OCI-LY7 (cell line): ENCODE results near the gene IST1. TPM values are rescaled to one million over a fixed set of nuclear protein-coding genes. Genes with fewer than 3 reads are reported as not detected.

Experiments used
- BruUV-seq: library from RNA; stranded (reverse); fragments of 400-500 nt; replicated peaks from 2 replicates; lab custom pipeline; 2021; lab: Mats Ljungman, UMichigan
- CTCF ChIA-PET: fragments of 300-600 bp; sonication (Branson Sonifier 250); formaldehyde crosslinking; loops from one replicate; lab custom pipeline; 2022; ENCODE audit warnings: antibody characterized with exemption; ENCODE audit not compliant: unreplicated experiment; lab: Charles Lee
- POLR2A ChIA-PET: fragments of 300-600 bp; sonication (Branson Sonifier 250); formaldehyde crosslinking; loops from one replicate; lab custom pipeline; 2022; ENCODE audit warnings: antibody characterized with exemption; lab: Charles Lee
- DNase-seq: peaks from one replicate; pipeline ENCODE4 v3.0.0-alpha.2; 2015; ENCODE audit warnings: low spot score
- H2AFZ ChIP-seq: fragments of 200-600 bp; sonication (generic), shearing (Covaris generic); 2 replicates; pipeline ENCODE4 v1.6.1; 2014; ENCODE audit warnings: mild to moderate bottlenecking, antibody characterized with exemption, low read length, moderate library complexity
- H3K27ac ChIP-seq: fragments of 200-600 bp; sonication (generic); 2 replicates; pipeline ENCODE4 v1.5.1; 2014; ENCODE audit warnings: mixed run types, low read depth, mild to moderate bottlenecking, moderate library complexity, low read length, inconsistent platforms; ENCODE audit not compliant: poor library complexity, severe bottlenecking
- H3K36me3 ChIP-seq: fragments of 200-600 bp; sonication (generic); 2 replicates; pipeline ENCODE4 v1.6.1; 2014; ENCODE audit warnings: mild to moderate bottlenecking, antibody characterized with exemption, low read length, moderate library complexity, mixed read lengths; ENCODE audit not compliant: insufficient read depth
- H3K4me1 ChIP-seq: fragments of 200-600 bp; sonication (generic); 2 replicates; pipeline ENCODE4 v1.5.1; 2014; ENCODE audit warnings: mild to moderate bottlenecking, low read length; ENCODE audit not compliant: insufficient read depth, poor library complexity, severe bottlenecking
- H3K4me2 ChIP-seq: fragments of 200-600 bp; sonication (generic); 2 replicates; pipeline ENCODE4 v1.6.1; 2014; ENCODE audit warnings: mild to moderate bottlenecking, low read length
- H3K4me3 ChIP-seq: fragments of 200-600 bp; sonication (generic); 2 replicates; pipeline ENCODE4 v1.5.1; 2014; ENCODE audit warnings: mild to moderate bottlenecking, low read depth, low read length; ENCODE audit not compliant: poor library complexity, severe bottlenecking
- H3K79me2 ChIP-seq: fragments of 200-600 bp; sonication (generic); 2 replicates; pipeline ENCODE4 v1.6.1; 2016; ENCODE audit warnings: low read depth, mild to moderate bottlenecking, low read length, moderate library complexity, mixed read lengths; ENCODE audit not compliant: insufficient read depth
- H3K9me2 ChIP-seq: fragments of 200-600 bp; sonication (generic); 2 replicates; pipeline ENCODE4 v1.6.1; 2016; ENCODE audit warnings: mild to moderate bottlenecking, low read length, mixed read lengths; ENCODE audit not compliant: insufficient read depth
- H3K9me3 ChIP-seq: fragments of 200-600 bp; sonication (generic); 2 replicates; pipeline ENCODE4 v1.6.1; 2014; ENCODE audit warnings: mild to moderate bottlenecking, mixed run types, low read length, mixed read lengths
- H4K20me1 ChIP-seq: fragments of 200-600 bp; sonication (generic); 2 replicates; pipeline ENCODE4 v1.6.1; 2014; ENCODE audit warnings: mild to moderate bottlenecking, antibody characterized with exemption, low read length, moderate library complexity, mixed read lengths; ENCODE audit not compliant: insufficient read depth
- EZH2phosphoT487 ChIP-seq: fragments of 200-600 bp; sonication (generic); IDR thresholded peaks from 2 replicates; pipeline ENCODE4 v1.6.1; 2018; ENCODE audit warnings: low read depth, borderline replicate concordance, mild to moderate bottlenecking, mixed run types, antibody characterized with exemption, low read length, moderate library complexity, mixed read lengths
- intact Hi-C: fragments of 100-400 bp; cut with micrococcal nuclease; formaldehyde crosslinking; loops from one replicate; pipeline ENCODE4 v1.10.0; 2022; ENCODE audit not compliant: unreplicated experiment
- total RNA-seq, 2 experiments: library from RNA; depleted of rRNA in 1 of 2; stranded (reverse); fragments of >200 nt in 1 of 2; shearing (Covaris generic) in 1 of 2; gene quantifications; 2 replicates each; pipeline ENCODE4 v1.2.3, GENCODE V29; 2014 to 2022
- TF ChIP-seq, protein P1 (sequence below): fragments of 200-600 bp; sonication (generic); conservative IDR thresholded peaks from 2 replicates; pipeline ENCODE4 v1.5.1; 2014; ENCODE audit warnings: mild to moderate bottlenecking, antibody characterized with exemption, low read length, moderate library complexity, mixed read lengths

IST1 gene
- total RNA-seq, 2 experiments from 2014 or later: 147 to 200 TPM

DNA sequence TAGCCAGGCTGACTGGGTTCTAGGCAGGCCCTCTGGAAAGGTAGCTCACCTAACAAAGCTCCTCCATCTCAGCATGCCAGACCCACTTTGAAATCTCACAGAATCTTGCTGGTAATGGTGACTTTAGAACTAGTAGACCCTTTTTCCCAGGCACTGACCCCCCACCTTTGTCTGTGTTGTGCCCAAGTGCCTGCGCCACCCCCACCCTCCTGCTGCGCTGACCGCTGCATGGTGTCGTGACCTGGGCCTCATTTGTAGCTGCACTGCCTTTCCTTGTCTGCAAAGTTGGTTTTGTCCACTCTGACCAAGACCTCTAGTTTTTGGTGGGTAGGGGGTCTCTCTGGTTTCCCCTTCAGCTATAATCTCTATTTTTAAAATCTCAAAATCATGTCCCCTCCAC is 42.8 kb upstream of the IST1 start:
- intact Hi-C loops: loop anchor here (2.0 kb wide), 1 partner anchor 108 kb away; no protein-coding TSS in a partner anchor
- no TSS peak for BruUV-seq
- TF ChIP-seq, protein P1, sequence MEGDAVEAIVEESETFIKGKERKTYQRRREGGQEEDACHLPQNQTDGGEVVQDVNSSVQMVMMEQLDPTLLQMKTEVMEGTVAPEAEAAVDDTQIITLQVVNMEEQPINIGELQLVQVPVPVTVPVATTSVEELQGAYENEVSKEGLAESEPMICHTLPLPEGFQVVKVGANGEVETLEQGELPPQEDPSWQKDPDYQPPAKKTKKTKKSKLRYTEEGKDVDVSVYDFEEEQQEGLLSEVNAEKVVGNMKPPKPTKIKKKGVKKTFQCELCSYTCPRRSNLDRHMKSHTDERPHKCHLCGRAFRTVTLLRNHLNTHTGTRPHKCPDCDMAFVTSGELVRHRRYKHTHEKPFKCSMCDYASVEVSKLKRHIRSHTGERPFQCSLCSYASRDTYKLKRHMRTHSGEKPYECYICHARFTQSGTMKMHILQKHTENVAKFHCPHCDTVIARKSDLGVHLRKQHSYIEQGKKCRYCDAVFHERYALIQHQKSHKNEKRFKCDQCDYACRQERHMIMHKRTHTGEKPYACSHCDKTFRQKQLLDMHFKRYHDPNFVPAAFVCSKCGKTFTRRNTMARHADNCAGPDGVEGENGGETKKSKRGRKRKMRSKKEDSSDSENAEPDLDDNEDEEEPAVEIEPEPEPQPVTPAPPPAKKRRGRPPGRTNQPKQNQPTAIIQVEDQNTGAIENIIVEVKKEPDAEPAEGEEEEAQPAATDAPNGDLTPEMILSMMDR: no peak
- Histone ChIP-seq H3K79me2 (peaks cover 9% of the 10 kb centered on the region; the same call in 1 of the 2 replicates), H2AFZ (no peak overlapping the region), H3K4me2 (peak overlapping the region; percentile 62), H4K20me1 (peaks cover 28% of the 10 kb centered on the region), H3K27ac (no peak overlapping the region), H3K9me3 (no peaks in the 10 kb centered on the region), H3K36me3 (peaks cover 66% of the 10 kb centered on the region), H3K4me3 (no peak overlapping the region), H3K9me2 (no peaks in the 10 kb centered on the region), H3K4me1 (peaks cover 37% of the 10 kb centered on the region)
- DNase-seq: no peak
- ChIA-PET POLR2A (interaction anchor here (0.5 to 2.7 kb wide), 4 partner anchors 10 to 35 kb away, joined by 3 to 12 read pairs (median 4); no protein-coding TSS in a partner anchor), CTCF (no interaction called here)

DNA sequence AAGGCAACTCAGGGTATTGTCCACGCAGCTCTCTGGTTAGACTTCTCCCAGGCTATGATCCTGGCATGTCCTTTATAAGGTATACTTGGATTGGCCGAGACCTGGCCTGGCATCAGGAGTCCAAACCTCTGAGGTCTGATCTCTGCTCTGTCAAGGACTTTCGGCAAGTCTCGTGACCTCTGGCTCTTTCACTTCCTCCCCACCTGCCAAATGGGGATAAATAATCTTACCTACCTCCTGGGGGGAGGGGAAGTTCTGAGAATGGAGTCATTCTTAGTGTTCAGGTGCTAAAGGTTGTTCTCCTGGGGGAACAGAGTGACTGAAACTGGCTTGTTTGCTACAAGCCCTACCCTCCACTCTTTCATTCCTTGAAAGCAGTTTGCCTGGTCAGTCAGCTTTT is 41.9 kb upstream of the IST1 start:
- H3K36me3 ChIP-seq: peaks cover 66% of the 10 kb centered on the region
- H3K4me2 ChIP-seq: peak overlapping the region; percentile 62
- no peak overlapping the region for H2AFZ ChIP-seq
- DNase-seq: peak; percentile 87
- peak overlapping the region; percentile 38 for H3K4me3 ChIP-seq
- H3K79me2 ChIP-seq: peaks cover 7% of the 10 kb centered on the region; the same call in 1 of the 2 replicates
- no peaks in the 10 kb centered on the region for H3K9me3 ChIP-seq
- H3K27ac ChIP-seq: no peak overlapping the region
- peaks cover 37% of the 10 kb centered on the region for H3K4me1 ChIP-seq
- ChIA-PET CTCF (no interaction called here), POLR2A (interaction anchor here (0.5 to 2.7 kb wide), 4 partner anchors 10 to 36 kb away, joined by 3 to 12 read pairs (median 4); no protein-coding TSS in a partner anchor)
- intact Hi-C loops: loop anchor here (2.0 kb wide), 1 partner anchor 107 kb away; no protein-coding TSS in a partner anchor
- peaks cover 28% of the 10 kb centered on the region for H4K20me1 ChIP-seq
- no peaks in the 10 kb centered on the region for H3K9me2 ChIP-seq
- TF ChIP-seq, protein P1: no peak
- TF ChIP-seq EZH2phosphoT487: no peak
- BruUV-seq: no TSS peak

DNA sequence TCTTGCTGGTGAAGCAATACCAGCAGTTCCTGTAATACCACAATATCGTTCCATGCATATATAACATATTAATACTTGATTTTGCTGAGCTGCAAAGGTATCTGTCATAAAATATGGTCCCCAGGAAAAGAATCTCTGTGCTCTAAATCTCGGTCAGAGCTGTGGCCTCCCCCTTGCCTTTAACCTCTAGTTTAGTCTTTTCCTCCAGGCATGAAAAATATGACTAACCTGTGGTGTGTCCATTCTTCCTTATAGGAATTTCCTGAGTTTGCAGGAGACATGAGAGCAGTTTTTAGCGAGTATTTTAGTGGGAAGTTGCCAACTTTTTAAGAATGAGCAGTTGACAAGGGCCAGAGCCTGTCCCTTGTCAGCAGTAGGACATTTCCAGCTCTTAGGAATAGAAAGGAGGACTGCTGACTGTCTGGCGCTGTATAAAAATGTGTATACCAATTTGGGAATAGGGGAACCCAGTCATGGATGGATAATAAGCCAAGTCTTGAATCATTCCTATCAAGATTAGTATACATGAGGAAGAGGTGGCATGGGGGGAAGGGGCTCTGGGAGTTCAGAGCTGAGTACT is 40.9 kb upstream of the IST1 start:
- H3K9me2 ChIP-seq: no peaks in the 10 kb centered on the region
- no TSS peak for BruUV-seq
- H2AFZ ChIP-seq: no peak overlapping the region
- H3K4me2 ChIP-seq: peak overlapping the region; percentile 62; the same call in 1 of the 2 replicates
- H3K36me3 ChIP-seq: peaks cover 67% of the 10 kb centered on the region
- H3K4me3 ChIP-seq: no peak overlapping the region
- ChIA-PET CTCF (no interaction called here), POLR2A (interaction anchor here (0.6 to 2.7 kb wide), 2 partner anchors 10 to 12 kb away, joined by 3 to 12 read pairs; no protein-coding TSS in a partner anchor)
- intact Hi-C loops: no loop called here
- H3K27ac ChIP-seq: no peak overlapping the region
- peaks cover 37% of the 10 kb centered on the region for H3K4me1 ChIP-seq
- H3K79me2 ChIP-seq: peaks cover 7% of the 10 kb centered on the region; the same call in 1 of the 2 replicates
- no peak for TF ChIP-seq EZH2phosphoT487
- TF ChIP-seq, protein P1: no peak
- H4K20me1 ChIP-seq: peaks cover 28% of the 10 kb centered on the region
- H3K9me3 ChIP-seq: no peaks in the 10 kb centered on the region
- DNase-seq: no peak
